Keratinocyte (primary cell): ENCODE results near the gene MYH10. TPM values are rescaled to one million over a fixed set of nuclear protein-coding genes. Genes with fewer than 3 reads are reported as not detected.

Source experiments
- DNase-seq: peaks from one replicate; pipeline ENCODE4 v3.0.0-alpha.2; 2011; ENCODE audit warnings: low read depth, missing footprints, low spot score
- FAIRE-seq: peaks from 2 replicates; lab custom pipeline; 2011; peaks lifted over from hg19 to GRCh38; lab: Jason Lieb, UNC
- H2AFZ ChIP-seq: 2 replicates; pipeline ENCODE4 v1.6.0; 2012; ENCODE audit warnings: low read length, control low read depth, inconsistent platforms; ENCODE audit not compliant: control insufficient read depth
- H3K27ac ChIP-seq: 2 replicates; pipeline ENCODE4 v1.5.1; 2011; ENCODE audit warnings: low read length; ENCODE audit not compliant: control insufficient read depth, insufficient read depth
- H3K27me3 ChIP-seq: 3 replicates; pipeline ENCODE4 v1.6.0; 2011; ENCODE audit warnings: low read length; ENCODE audit not compliant: control insufficient read depth, insufficient read depth; ENCODE audit errors: extremely low read depth
- H3K36me3 ChIP-seq, 2 experiments: 2 replicates in 1 of 2; 3 replicates in 1 of 2; pipeline ENCODE4 v1.5.1; 2011; ENCODE audit warnings: low read length in 2 of 2, mild to moderate bottlenecking in 1 of 2; ENCODE audit not compliant: control insufficient read depth in 2 of 2, insufficient read depth in 2 of 2; ENCODE audit errors: extremely low read depth in 1 of 2
- H3K4me1 ChIP-seq: 3 replicates; pipeline ENCODE4 v1.5.1; 2011; ENCODE audit warnings: low read length; ENCODE audit not compliant: control insufficient read depth, insufficient read depth; ENCODE audit errors: extremely low read depth
- H3K4me2 ChIP-seq: 3 replicates; pipeline ENCODE4 v1.6.0; 2011; ENCODE audit warnings: low read depth, low read length; ENCODE audit not compliant: control insufficient read depth, insufficient read depth; ENCODE audit errors: extremely low read depth
- H3K4me3 ChIP-seq, 3 experiments: fragments of 200-600 bp in 1 of 3; sonication (generic) in 1 of 3; 2 replicates in 2 of 3; 3 replicates in 1 of 3; pipeline ENCODE4 v1.5.1; 2011 to 2016; ENCODE audit warnings: low read length in 3 of 3, mild to moderate bottlenecking in 3 of 3, control low read depth in 2 of 3, inconsistent platforms in 1 of 3, low read depth in 1 of 3, mixed read lengths in 1 of 3, mixed run types in 1 of 3, moderate library complexity in 1 of 3; ENCODE audit not compliant: control insufficient read depth in 2 of 3, insufficient read depth in 2 of 3; ENCODE audit errors: extremely low read depth in 1 of 3
- H3K79me2 ChIP-seq: 2 replicates; pipeline ENCODE4 v1.6.0; 2012; ENCODE audit warnings: low read length; ENCODE audit not compliant: control insufficient read depth, insufficient read depth
- H3K9ac ChIP-seq: 3 replicates; pipeline ENCODE4 v1.6.0; 2011; ENCODE audit warnings: low read length; ENCODE audit not compliant: control insufficient read depth, insufficient read depth; ENCODE audit errors: extremely low read depth
- H3K9me1 ChIP-seq: 3 replicates; pipeline ENCODE4 v1.6.0; 2011; ENCODE audit warnings: low read length; ENCODE audit not compliant: control insufficient read depth, insufficient read depth; ENCODE audit errors: extremely low read depth
- H3K9me3 ChIP-seq: 2 replicates; pipeline ENCODE4 v1.5.1; 2012; ENCODE audit warnings: low read depth, low read length; ENCODE audit not compliant: control insufficient read depth
- H4K20me1 ChIP-seq: 3 replicates; pipeline ENCODE4 v1.6.0; 2011; ENCODE audit warnings: low read length; ENCODE audit not compliant: control insufficient read depth, insufficient read depth; ENCODE audit errors: extremely low read depth
- EZH2 ChIP-seq: IDR thresholded peaks from one replicate; pipeline ENCODE4 v1.6.1; 2012; ENCODE audit warnings: inconsistent platforms, mild to moderate bottlenecking, low read length, moderate library complexity
- dilution Hi-C: fragments of 300-500 bp; cut with MboI; formaldehyde crosslinking; loops from one replicate; pipeline ENCODE4 v1.7.0; 2020; ENCODE audit warnings: low sequenced_read_pairs; ENCODE audit not compliant: extremely low pct_ligation_motif_present
- polyA plus RNA-seq, 5 experiments: library from polyadenylated mRNA; depleted of rRNA in 3 of 5; stranded (reverse) in 3 of 5; stranded (forward) in 1 of 5; unstranded in 1 of 5; fragments of >200 nt; gene quantifications; 1 replicate in 1 of 5; 2 replicates in 3 of 5; 3 replicates in 1 of 5; pipeline versions ENCODE4 v1.2.1 to v1.2.3, GENCODE V29; 2011 to 2012; ENCODE audit warnings: missing spikeins in 2 of 5, low read depth in 1 of 5, low replicate concordance in 1 of 5
- TF ChIP-seq, protein P1 (sequence below), 3 experiments: IDR thresholded peaks in 1 of 3; conservative IDR thresholded peaks in 1 of 3; optimal IDR thresholded peaks in 1 of 3; 2 replicates in 2 of 3; 3 replicates in 1 of 3; pipeline versions ENCODE3 to v1.5.1; 2011; ENCODE audit warnings: low read length in 3 of 3, mild to moderate bottlenecking in 3 of 3, moderate library complexity in 2 of 3, control low read depth in 1 of 3, inconsistent platforms in 1 of 3; ENCODE audit not compliant: insufficient read depth in 2 of 3; ENCODE audit errors: extremely low read depth in 1 of 3

Gene MYH10
- polyA plus RNA-seq, 1 donor (not counting 4 experiments of a cell fraction or from before 2014, with no cell fraction given) = 21.2 TPM

- Histone ChIP-seq H3K9me3 (no peaks in the 10 kb centered on the region), H3K27me3 (no peaks in the 10 kb centered on the region), H3K4me1 (no peaks in the 10 kb centered on the region), H3K27ac (no peak overlapping the region), H3K36me3 (peaks cover 0 to 10% of the 10 kb centered on the region in 2 experiments), H3K9me1 (no peaks in the 10 kb centered on the region), H3K9ac (no peak overlapping the region), H2AFZ (no peak overlapping the region), H4K20me1 (no peaks in the 10 kb centered on the region), H3K79me2 (no peaks in the 10 kb centered on the region), H3K4me3 (no peak overlapping the region), H3K4me2 (no peak overlapping the region)
- dilution Hi-C loops = no loop called here
- DNase-seq = no peak
- no peak for TF ChIP-seq EZH2
- TF ChIP-seq, protein P1, sequence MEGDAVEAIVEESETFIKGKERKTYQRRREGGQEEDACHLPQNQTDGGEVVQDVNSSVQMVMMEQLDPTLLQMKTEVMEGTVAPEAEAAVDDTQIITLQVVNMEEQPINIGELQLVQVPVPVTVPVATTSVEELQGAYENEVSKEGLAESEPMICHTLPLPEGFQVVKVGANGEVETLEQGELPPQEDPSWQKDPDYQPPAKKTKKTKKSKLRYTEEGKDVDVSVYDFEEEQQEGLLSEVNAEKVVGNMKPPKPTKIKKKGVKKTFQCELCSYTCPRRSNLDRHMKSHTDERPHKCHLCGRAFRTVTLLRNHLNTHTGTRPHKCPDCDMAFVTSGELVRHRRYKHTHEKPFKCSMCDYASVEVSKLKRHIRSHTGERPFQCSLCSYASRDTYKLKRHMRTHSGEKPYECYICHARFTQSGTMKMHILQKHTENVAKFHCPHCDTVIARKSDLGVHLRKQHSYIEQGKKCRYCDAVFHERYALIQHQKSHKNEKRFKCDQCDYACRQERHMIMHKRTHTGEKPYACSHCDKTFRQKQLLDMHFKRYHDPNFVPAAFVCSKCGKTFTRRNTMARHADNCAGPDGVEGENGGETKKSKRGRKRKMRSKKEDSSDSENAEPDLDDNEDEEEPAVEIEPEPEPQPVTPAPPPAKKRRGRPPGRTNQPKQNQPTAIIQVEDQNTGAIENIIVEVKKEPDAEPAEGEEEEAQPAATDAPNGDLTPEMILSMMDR (optimal IDR thresholded peaks at IDR 0.05 in 1 of 3, IDR thresholded peaks at IDR 0.05 in 1 of 3, conservative IDR thresholded peaks at IDR 0.05 in 1 of 3; ENCODE audit: extremely low read depth in 1 of 3, insufficient read depth in 2 of 3, low read length in 3 of 3) = no peak
- no peak for FAIRE-seq
These were observed 66.4 kb downstream of the MYH10 start for GRCh38 chr17:8563981-8564602.

DNA sequence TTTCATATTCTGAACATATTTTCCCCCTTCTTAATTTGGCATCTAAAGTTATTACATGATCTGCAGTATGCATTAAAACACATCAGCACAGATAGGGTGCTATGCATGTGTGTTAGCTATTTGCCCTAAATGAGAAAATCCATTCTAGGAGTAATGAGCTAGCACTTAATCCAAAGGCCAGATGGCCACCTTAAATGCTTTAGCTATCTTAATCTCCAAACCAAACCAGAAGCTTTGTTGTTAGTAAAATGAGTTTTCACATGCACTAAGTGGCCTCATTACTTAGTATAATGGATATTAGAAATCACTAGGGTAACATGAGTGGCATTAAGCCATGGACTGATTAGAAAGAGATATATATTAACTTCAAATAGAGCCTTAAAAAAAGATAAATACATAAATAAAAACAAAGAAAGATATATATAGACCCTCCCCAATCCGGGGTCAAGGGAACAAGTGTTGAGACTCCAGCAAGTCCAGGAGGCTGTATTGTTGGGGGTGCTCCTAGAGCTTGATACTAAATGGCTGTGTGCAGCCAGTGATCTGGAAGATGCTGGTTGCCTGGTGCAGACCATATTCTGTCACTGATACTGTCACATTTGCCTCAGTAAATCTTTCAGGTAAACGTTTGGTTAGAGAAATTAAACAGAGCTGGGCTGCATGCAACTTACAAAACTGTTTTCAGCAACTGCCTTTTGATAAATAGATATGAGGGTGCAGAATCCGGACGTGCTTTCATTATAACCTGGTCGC, 67.3 kb downstream of the MYH10 start:
- no peaks in the 10 kb centered on the region for H3K9me3 ChIP-seq
- no peaks in the 10 kb centered on the region for H3K79me2 ChIP-seq
- no peak overlapping the region for H3K4me2 ChIP-seq
- no peak overlapping the region for H3K27ac ChIP-seq
- DNase-seq = no peak
- H2AFZ ChIP-seq = no peak overlapping the region
- H3K9ac ChIP-seq = no peak overlapping the region
- TF ChIP-seq, protein P1 (optimal IDR thresholded peaks at IDR 0.05 in 1 of 3, IDR thresholded peaks at IDR 0.05 in 1 of 3, conservative IDR thresholded peaks at IDR 0.05 in 1 of 3; ENCODE audit: extremely low read depth in 1 of 3, insufficient read depth in 2 of 3, low read length in 3 of 3) = no peak
- no peak overlapping the region for H3K4me3 ChIP-seq
- dilution Hi-C loops = no loop called here
- H3K4me1 ChIP-seq = no peaks in the 10 kb centered on the region
- H4K20me1 ChIP-seq = no peaks in the 10 kb centered on the region
- peaks cover 0 to 6% of the 10 kb centered on the region in 2 experiments for H3K36me3 ChIP-seq
- no peak for FAIRE-seq
- no peaks in the 10 kb centered on the region for H3K27me3 ChIP-seq
- no peaks in the 10 kb centered on the region for H3K9me1 ChIP-seq
